ENCODE measurements around the gene ENTPD3. TPM values are rescaled to one million over a fixed set of nuclear protein-coding genes. Genes with fewer than 3 reads are reported as not detected.

Gene ENTPD3
- total and polyA plus RNA-seq, 2 of the 8 experiments (the other 6 are each of a cell fraction or from before 2014, with no cell fraction given): 0.60 to 1.0 TPM

DNA sequence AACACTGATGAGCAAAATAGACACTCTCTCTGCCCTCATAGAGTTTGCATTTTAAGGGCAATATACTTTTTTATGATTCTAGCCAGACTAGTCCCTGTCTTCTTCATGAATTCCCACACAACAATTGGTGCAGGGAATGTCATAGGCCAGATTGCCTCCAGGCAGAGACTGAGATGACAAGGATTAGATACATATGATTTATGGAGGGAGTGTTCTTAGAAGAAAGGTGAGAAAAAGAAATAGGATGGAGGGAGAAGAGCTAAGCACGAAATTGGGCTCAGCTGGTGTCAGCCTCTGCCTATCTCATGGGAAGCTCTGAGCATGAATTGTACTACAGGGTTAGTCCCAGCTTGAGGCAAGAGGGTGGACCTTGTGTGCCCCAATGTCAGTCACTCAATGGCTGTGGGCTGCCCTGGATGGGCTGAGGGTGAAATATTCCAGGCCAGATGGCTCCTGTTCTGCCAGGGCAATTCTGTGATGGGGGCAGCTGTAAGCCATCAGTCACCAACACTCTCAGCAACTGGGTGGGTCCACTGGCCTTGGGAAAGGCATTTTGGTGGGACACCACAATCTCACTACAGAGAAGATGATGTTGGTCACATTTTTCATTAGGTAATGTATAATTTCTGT is 46.3 kb upstream of the ENTPD3 start (continued):
- TF ChIP-seq, protein P1, sequence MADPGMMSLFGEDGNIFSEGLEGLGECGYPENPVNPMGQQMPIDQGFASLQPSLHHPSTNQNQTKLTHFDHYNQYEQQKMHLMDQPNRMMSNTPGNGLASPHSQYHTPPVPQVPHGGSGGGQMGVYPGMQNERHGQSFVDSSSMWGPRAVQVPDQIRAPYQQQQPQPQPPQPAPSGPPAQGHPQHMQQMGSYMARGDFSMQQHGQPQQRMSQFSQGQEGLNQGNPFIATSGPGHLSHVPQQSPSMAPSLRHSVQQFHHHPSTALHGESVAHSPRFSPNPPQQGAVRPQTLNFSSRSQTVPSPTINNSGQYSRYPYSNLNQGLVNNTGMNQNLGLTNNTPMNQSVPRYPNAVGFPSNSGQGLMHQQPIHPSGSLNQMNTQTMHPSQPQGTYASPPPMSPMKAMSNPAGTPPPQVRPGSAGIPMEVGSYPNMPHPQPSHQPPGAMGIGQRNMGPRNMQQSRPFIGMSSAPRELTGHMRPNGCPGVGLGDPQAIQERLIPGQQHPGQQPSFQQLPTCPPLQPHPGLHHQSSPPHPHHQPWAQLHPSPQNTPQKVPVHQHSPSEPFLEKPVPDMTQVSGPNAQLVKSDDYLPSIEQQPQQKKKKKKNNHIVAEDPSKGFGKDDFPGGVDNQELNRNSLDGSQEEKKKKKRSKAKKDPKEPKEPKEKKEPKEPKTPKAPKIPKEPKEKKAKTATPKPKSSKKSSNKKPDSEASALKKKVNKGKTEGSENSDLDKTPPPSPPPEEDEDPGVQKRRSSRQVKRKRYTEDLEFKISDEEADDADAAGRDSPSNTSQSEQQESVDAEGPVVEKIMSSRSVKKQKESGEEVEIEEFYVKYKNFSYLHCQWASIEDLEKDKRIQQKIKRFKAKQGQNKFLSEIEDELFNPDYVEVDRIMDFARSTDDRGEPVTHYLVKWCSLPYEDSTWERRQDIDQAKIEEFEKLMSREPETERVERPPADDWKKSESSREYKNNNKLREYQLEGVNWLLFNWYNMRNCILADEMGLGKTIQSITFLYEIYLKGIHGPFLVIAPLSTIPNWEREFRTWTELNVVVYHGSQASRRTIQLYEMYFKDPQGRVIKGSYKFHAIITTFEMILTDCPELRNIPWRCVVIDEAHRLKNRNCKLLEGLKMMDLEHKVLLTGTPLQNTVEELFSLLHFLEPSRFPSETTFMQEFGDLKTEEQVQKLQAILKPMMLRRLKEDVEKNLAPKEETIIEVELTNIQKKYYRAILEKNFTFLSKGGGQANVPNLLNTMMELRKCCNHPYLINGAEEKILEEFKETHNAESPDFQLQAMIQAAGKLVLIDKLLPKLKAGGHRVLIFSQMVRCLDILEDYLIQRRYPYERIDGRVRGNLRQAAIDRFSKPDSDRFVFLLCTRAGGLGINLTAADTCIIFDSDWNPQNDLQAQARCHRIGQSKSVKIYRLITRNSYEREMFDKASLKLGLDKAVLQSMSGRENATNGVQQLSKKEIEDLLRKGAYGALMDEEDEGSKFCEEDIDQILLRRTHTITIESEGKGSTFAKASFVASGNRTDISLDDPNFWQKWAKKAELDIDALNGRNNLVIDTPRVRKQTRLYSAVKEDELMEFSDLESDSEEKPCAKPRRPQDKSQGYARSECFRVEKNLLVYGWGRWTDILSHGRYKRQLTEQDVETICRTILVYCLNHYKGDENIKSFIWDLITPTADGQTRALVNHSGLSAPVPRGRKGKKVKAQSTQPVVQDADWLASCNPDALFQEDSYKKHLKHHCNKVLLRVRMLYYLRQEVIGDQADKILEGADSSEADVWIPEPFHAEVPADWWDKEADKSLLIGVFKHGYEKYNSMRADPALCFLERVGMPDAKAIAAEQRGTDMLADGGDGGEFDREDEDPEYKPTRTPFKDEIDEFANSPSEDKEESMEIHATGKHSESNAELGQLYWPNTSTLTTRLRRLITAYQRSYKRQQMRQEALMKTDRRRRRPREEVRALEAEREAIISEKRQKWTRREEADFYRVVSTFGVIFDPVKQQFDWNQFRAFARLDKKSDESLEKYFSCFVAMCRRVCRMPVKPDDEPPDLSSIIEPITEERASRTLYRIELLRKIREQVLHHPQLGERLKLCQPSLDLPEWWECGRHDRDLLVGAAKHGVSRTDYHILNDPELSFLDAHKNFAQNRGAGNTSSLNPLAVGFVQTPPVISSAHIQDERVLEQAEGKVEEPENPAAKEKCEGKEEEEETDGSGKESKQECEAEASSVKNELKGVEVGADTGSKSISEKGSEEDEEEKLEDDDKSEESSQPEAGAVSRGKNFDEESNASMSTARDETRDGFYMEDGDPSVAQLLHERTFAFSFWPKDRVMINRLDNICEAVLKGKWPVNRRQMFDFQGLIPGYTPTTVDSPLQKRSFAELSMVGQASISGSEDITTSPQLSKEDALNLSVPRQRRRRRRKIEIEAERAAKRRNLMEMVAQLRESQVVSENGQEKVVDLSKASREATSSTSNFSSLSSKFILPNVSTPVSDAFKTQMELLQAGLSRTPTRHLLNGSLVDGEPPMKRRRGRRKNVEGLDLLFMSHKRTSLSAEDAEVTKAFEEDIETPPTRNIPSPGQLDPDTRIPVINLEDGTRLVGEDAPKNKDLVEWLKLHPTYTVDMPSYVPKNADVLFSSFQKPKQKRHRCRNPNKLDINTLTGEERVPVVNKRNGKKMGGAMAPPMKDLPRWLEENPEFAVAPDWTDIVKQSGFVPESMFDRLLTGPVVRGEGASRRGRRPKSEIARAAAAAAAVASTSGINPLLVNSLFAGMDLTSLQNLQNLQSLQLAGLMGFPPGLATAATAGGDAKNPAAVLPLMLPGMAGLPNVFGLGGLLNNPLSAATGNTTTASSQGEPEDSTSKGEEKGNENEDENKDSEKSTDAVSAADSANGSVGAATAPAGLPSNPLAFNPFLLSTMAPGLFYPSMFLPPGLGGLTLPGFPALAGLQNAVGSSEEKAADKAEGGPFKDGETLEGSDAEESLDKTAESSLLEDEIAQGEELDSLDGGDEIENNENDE (IDR thresholded peaks at IDR 0.05; ENCODE audit: insufficient replicate concordance, low read length): no peak
- no peak for TF ChIP-seq ASH2L (IDR thresholded peaks at IDR 0.05; ENCODE audit: low read length)
- no peak for TF ChIP-seq EGR1 (IDR thresholded peaks at IDR 0.05; ENCODE audit: borderline replicate concordance, low read depth, low read length)
- no peak for TF ChIP-seq SP2 (IDR thresholded peaks at IDR 0.05; ENCODE audit: low read length)
- TF ChIP-seq SUZ12 (IDR thresholded peaks at IDR 0.05; ENCODE audit: low read length): no peak
- TF ChIP-seq EZH2 (IDR thresholded peaks at IDR 0.05; ENCODE audit: low read depth, low read length, severe bottlenecking): no peak
- no peak for TF ChIP-seq ATF3 (IDR thresholded peaks at IDR 0.05; ENCODE audit: insufficient read depth, low read depth, low read length)
